ENCODE data around the gene MEGF11.

- TF ChIP-seq, protein P1, sequence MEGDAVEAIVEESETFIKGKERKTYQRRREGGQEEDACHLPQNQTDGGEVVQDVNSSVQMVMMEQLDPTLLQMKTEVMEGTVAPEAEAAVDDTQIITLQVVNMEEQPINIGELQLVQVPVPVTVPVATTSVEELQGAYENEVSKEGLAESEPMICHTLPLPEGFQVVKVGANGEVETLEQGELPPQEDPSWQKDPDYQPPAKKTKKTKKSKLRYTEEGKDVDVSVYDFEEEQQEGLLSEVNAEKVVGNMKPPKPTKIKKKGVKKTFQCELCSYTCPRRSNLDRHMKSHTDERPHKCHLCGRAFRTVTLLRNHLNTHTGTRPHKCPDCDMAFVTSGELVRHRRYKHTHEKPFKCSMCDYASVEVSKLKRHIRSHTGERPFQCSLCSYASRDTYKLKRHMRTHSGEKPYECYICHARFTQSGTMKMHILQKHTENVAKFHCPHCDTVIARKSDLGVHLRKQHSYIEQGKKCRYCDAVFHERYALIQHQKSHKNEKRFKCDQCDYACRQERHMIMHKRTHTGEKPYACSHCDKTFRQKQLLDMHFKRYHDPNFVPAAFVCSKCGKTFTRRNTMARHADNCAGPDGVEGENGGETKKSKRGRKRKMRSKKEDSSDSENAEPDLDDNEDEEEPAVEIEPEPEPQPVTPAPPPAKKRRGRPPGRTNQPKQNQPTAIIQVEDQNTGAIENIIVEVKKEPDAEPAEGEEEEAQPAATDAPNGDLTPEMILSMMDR (IDR thresholded peaks at IDR 0.05), result no peak
- no peak for TF ChIP-seq POLR2AphosphoS5 (IDR thresholded peaks at IDR 0.05)
- TF ChIP-seq POLR2A (IDR thresholded peaks at IDR 0.05), result no peak
These were observed 90.0 kb downstream of the MEGF11 start for GRCh38 chr15:66163553-66163952.

All from breast epithelium (tissue), 3 donors.